Mesenchymal stem cell (in vitro differentiated cells and primary cell): ENCODE measurements around the gene PITX3.

Source experiments
- DNase-seq: peaks from one replicate; pipeline ENCODE4 v3.0.0-alpha.2; 2013
- H2AFZ ChIP-seq: one replicate; pipeline ENCODE4 v1.6.1; 2013; ENCODE audit warnings: low read depth, mild to moderate bottlenecking, control low read depth, inconsistent platforms, low read length, moderate library complexity
- H2AK5ac ChIP-seq: 2 replicates; pipeline ENCODE4 v1.6.1; 2013; ENCODE audit warnings: low read length, moderate library complexity, mild to moderate bottlenecking, inconsistent platforms; ENCODE audit not compliant: severe bottlenecking
- H2BK120ac ChIP-seq: one replicate; pipeline ENCODE4 v1.6.1; 2013; ENCODE audit warnings: low read depth, mild to moderate bottlenecking, inconsistent platforms, low read length, moderate library complexity
- H2BK12ac ChIP-seq, 2 experiments: one replicate each; pipeline ENCODE4 v1.6.1; 2013; ENCODE audit warnings: inconsistent platforms in 2 of 2, low read length in 2 of 2, mild to moderate bottlenecking in 2 of 2, moderate library complexity in 2 of 2, control low read depth in 1 of 2
- H2BK15ac ChIP-seq: one replicate; pipeline ENCODE4 v1.6.1; 2013; ENCODE audit warnings: mild to moderate bottlenecking, low read depth, inconsistent platforms; ENCODE audit not compliant: poor library complexity, severe bottlenecking
- H2BK5ac ChIP-seq: 2 replicates; pipeline ENCODE4 v1.6.1; 2013; ENCODE audit warnings: low read depth, mild to moderate bottlenecking, low read length, control low read depth, inconsistent platforms; ENCODE audit not compliant: poor library complexity, severe bottlenecking
- H3K14ac ChIP-seq, 2 experiments: one replicate each; pipeline ENCODE4 v1.6.1; 2013; ENCODE audit warnings: inconsistent platforms in 2 of 2, low read length in 2 of 2, control low read depth in 1 of 2, mild to moderate bottlenecking in 1 of 2, moderate library complexity in 1 of 2
- H3K18ac ChIP-seq, 2 experiments: one replicate each; pipeline ENCODE4 v1.6.1; 2013; ENCODE audit warnings: inconsistent platforms in 2 of 2, low read length in 2 of 2, control low read depth in 1 of 2, low read depth in 1 of 2, mild to moderate bottlenecking in 1 of 2
- H3K23ac ChIP-seq, 2 experiments: one replicate each; pipeline ENCODE4 v1.6.1; 2013; ENCODE audit warnings: inconsistent platforms in 2 of 2, low read length in 2 of 2, mild to moderate bottlenecking in 2 of 2, moderate library complexity in 2 of 2, control low read depth in 1 of 2
- H3K27ac ChIP-seq: 2 replicates; pipeline ENCODE4 v1.5.1; 2013; ENCODE audit warnings: mild to moderate bottlenecking, moderate library complexity, low read length, control low read depth, inconsistent platforms; ENCODE audit not compliant: poor library complexity, severe bottlenecking
- H3K27me3 ChIP-seq, 2 experiments: 2 replicates each; pipeline versions ENCODE4 v1.6.1 to v1.7.0; 2013; ENCODE audit warnings: low read length in 2 of 2, mild to moderate bottlenecking in 2 of 2, moderate library complexity in 2 of 2, control low read depth in 1 of 2, inconsistent platforms in 1 of 2; ENCODE audit not compliant: control insufficient read depth in 1 of 2, insufficient read depth in 1 of 2
- H3K36me3 ChIP-seq, 2 experiments: 2 replicates each; pipeline versions ENCODE4 v1.6.1 to v1.7.0; 2013; ENCODE audit warnings: low read length in 2 of 2, control low read depth in 1 of 2, inconsistent platforms in 1 of 2, low read depth in 1 of 2, mild to moderate bottlenecking in 1 of 2; ENCODE audit not compliant: insufficient read depth in 2 of 2, control insufficient read depth in 1 of 2
- H3K4ac ChIP-seq, 2 experiments: one replicate each; pipeline ENCODE4 v1.6.1; 2013; ENCODE audit warnings: inconsistent platforms in 2 of 2, low read length in 2 of 2, mild to moderate bottlenecking in 2 of 2, moderate library complexity in 2 of 2, control low read depth in 1 of 2, low read depth in 1 of 2
- H3K4me1 ChIP-seq: 2 replicates; pipeline ENCODE4 v1.6.1; 2013; ENCODE audit warnings: low read depth, low read length, control low read depth; ENCODE audit not compliant: control insufficient read depth, insufficient read depth
- H3K4me2 ChIP-seq: 2 replicates; pipeline ENCODE4 v1.6.1; 2013; ENCODE audit warnings: low read length, mild to moderate bottlenecking, inconsistent platforms; ENCODE audit not compliant: poor library complexity, severe bottlenecking
- H3K4me3 ChIP-seq, 2 experiments: 2 replicates each; pipeline versions ENCODE4 v1.5.1 to v1.7.0; 2013; ENCODE audit warnings: low read length in 2 of 2, mild to moderate bottlenecking in 2 of 2, control low read depth in 1 of 2, low read depth in 1 of 2; ENCODE audit not compliant: insufficient read depth in 1 of 2
- H3K79me1 ChIP-seq: replicated peaks from 2 replicates; pipeline ENCODE4 v1.6.1; 2013; ENCODE audit warnings: mild to moderate bottlenecking, control low read depth, low read length, inconsistent platforms; ENCODE audit not compliant: poor library complexity, severe bottlenecking
- H3K9ac ChIP-seq: 2 replicates; pipeline ENCODE4 v1.7.0; 2013; ENCODE audit warnings: mild to moderate bottlenecking, low read length, moderate library complexity
- H3K9me3 ChIP-seq: 2 replicates; pipeline ENCODE4 v1.7.0; 2013; ENCODE audit warnings: mild to moderate bottlenecking, low read length; ENCODE audit not compliant: control insufficient read depth
- H4K8ac ChIP-seq: one replicate; pipeline ENCODE4 v1.6.1; 2013; ENCODE audit warnings: inconsistent platforms, mild to moderate bottlenecking, low read length, moderate library complexity
- H4K91ac ChIP-seq: one replicate; pipeline ENCODE4 v1.6.1; 2013; ENCODE audit warnings: mild to moderate bottlenecking, low read length, inconsistent platforms
- WGBS: methylation state at CpG from one replicate; pipeline ENCODE4 v1.1.7; 2013; ENCODE audit warnings: mixed read lengths; 5-methylcytosine and 5-hydroxymethylcytosine counted together

PITX3 gene

GRCh38 chr10:102185811-102186527 is 55.3 kb downstream of the PITX3 start:
- Histone ChIP-seq H2BK12ac (no peak overlapping the region), H3K14ac (no peak overlapping the region), H3K9me3 (peaks cover 4% of the 10 kb centered on the region), H2AFZ (no peak overlapping the region), H2BK120ac (no peak overlapping the region), H3K4ac (no peak overlapping the region), H3K4me1 (no peaks in the 10 kb centered on the region), H3K23ac (no peak overlapping the region), H2BK5ac (no peak overlapping the region), H3K4me2 (no peak overlapping the region), H3K36me3 (no peaks in the 10 kb centered on the region), H3K4me3 (no peak overlapping the region), H3K27ac (no peak overlapping the region), H2BK15ac (no peak overlapping the region), H3K18ac (no peak overlapping the region), H2AK5ac (no peak overlapping the region), H3K79me1 (no peaks in the 10 kb centered on the region), H4K91ac (no peak overlapping the region), H4K8ac (no peak overlapping the region), H3K9ac (no peak overlapping the region), H3K27me3 (no peaks in the 10 kb centered on the region)
- WGBS, result 84% methylated on average over 14 of the region's 15 CpGs
- DNase-seq, result no peak

- Histone ChIP-seq H2BK15ac (no peak overlapping the region), H3K9ac (no peak overlapping the region), H3K4ac (no peak overlapping the region), H3K14ac (no peak overlapping the region), H3K4me3 (no peak overlapping the region), H3K18ac (no peak overlapping the region), H3K79me1 (no peaks in the 10 kb centered on the region), H3K9me3 (peaks cover 4% of the 10 kb centered on the region), H4K91ac (no peak overlapping the region), H3K27ac (no peak overlapping the region), H2BK12ac (no peak overlapping the region), H3K23ac (no peak overlapping the region), H2AK5ac (no peak overlapping the region), H3K36me3 (no peaks in the 10 kb centered on the region), H3K4me1 (no peaks in the 10 kb centered on the region), H3K27me3 (no peaks in the 10 kb centered on the region), H4K8ac (no peak overlapping the region), H2AFZ (no peak overlapping the region), H2BK120ac (no peak overlapping the region), H3K4me2 (no peak overlapping the region), H2BK5ac (no peak overlapping the region)
- no peak for DNase-seq
- 81% methylated on average over 2 of the region's 2 CpGs for WGBS
Measured at GRCh38 chr10:102185272-102185671, 56.0 kb downstream of the PITX3 start.

- H3K36me3 ChIP-seq, result no peaks in the 10 kb centered on the region
- H3K18ac ChIP-seq, result no peak overlapping the region
- H3K14ac ChIP-seq, result no peak overlapping the region
- H2AK5ac ChIP-seq, result no peak overlapping the region
- no peaks in the 10 kb centered on the region for H3K79me1 ChIP-seq
- no peak overlapping the region for H2BK120ac ChIP-seq
- H2AFZ ChIP-seq, result no peak overlapping the region
- 89% methylated on average over 2 of the region's 2 CpGs for WGBS
- no peak overlapping the region for H2BK12ac ChIP-seq
- no peak overlapping the region for H3K27ac ChIP-seq
- no peak overlapping the region for H3K4me3 ChIP-seq
- no peaks in the 10 kb centered on the region for H3K27me3 ChIP-seq
- no peak overlapping the region for H3K4me2 ChIP-seq
- no peaks in the 10 kb centered on the region for H3K4me1 ChIP-seq
- no peak overlapping the region for H2BK5ac ChIP-seq
- H3K4ac ChIP-seq, result no peak overlapping the region
- H4K91ac ChIP-seq, result no peak overlapping the region
- no peak for DNase-seq
- no peak overlapping the region for H3K9ac ChIP-seq
- no peak overlapping the region for H2BK15ac ChIP-seq
- H4K8ac ChIP-seq, result no peak overlapping the region
- no peak overlapping the region for H3K23ac ChIP-seq
- H3K9me3 ChIP-seq, result peaks cover 4% of the 10 kb centered on the region
Measured at GRCh38 chr10:102184606-102185005, 56.7 kb downstream of the PITX3 start.
